Measurements from ENCODE around the gene TMEM196.

DNA sequence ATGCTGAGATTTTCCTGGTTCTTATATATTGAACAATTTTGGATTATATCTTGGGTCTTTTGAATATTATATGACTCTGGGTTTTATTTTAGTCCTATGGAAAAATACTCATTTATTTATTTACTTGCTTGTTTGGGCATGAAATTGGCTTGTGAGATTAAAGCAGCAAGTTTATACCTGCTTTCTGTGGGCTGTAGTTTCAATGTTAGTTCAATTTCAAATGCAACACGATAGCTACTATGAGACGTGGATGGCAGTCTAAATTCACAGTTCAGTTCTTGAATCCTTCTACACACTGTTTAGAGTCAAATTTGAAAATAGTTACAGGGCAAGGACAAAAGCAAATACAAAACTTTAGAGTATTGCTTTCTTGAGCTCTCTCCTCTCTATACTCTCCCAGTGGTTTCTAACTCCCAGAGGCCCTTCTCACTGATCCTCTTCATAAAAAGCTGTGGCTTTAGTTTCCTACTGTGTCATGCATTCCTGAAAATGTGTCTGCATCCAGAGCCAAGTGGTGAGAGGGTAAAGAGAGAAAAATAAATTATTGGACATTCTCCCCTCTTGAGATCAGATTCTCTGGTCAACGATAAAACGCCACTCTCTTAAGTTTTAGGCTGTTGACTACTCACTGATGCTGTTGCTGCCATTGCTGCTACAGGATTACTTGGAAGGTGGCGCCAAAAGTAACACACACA, 99.0 kb downstream of the TMEM196 start:
- TF ChIP-seq JUND (IDR thresholded peaks at IDR 0.05) (no peak), YY1 (IDR thresholded peaks at IDR 0.05) (no peak), CTCF (IDR thresholded peaks at IDR 0.05; ENCODE audit: low read depth, low read length, missing input control) (no peak), GABPA (IDR thresholded peaks at IDR 0.05 in 1 of 2, conservative IDR thresholded peaks at IDR 0.05 in 1 of 2) (no peak), REST (IDR thresholded peaks at IDR 0.05) (no peak), TAF1 (conservative IDR thresholded peaks at IDR 0.05) (no peak), FOXA2 (IDR thresholded peaks at IDR 0.05) (no peak), RAD21 (IDR thresholded peaks at IDR 0.05) (no peak), RXRA (IDR thresholded peaks at IDR 0.05) (no peak), SP1 (IDR thresholded peaks at IDR 0.05) (no peak), MAX (IDR thresholded peaks at IDR 0.05) (no peak), HNF4A (conservative IDR thresholded peaks at IDR 0.05) (no peak)
- TF ChIP-seq, protein P1, sequence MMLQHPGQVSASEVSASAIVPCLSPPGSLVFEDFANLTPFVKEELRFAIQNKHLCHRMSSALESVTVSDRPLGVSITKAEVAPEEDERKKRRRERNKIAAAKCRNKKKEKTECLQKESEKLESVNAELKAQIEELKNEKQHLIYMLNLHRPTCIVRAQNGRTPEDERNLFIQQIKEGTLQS (IDR thresholded peaks at IDR 0.05), result no peak
